H9 (cell line): ENCODE data around the gene RAD1. TPM values are rescaled to one million over a fixed set of nuclear protein-coding genes. Genes with fewer than 3 reads are reported as not detected.

Experiments used
- DNase-seq: peaks from one replicate; pipeline ENCODE4 v3.0.0-alpha.2; 2017
- H2AFZ ChIP-seq: one replicate; pipeline ENCODE4 v1.6.1; 2013; ENCODE audit warnings: mild to moderate bottlenecking, low read length, control low read depth, moderate library complexity
- H2AK5ac ChIP-seq: 2 replicates; pipeline ENCODE4 v1.6.1; 2013; ENCODE audit warnings: low read length, control low read depth, mixed read lengths; ENCODE audit not compliant: insufficient read length
- H2BK120ac ChIP-seq: one replicate; pipeline ENCODE4 v1.6.1; 2013; ENCODE audit warnings: low read depth, mild to moderate bottlenecking, low read length, control low read depth, inconsistent platforms; ENCODE audit not compliant: poor library complexity, severe bottlenecking
- H2BK12ac ChIP-seq: 2 replicates; pipeline ENCODE4 v1.6.1; 2013; ENCODE audit warnings: low read length, control low read depth, mixed read lengths, low read depth; ENCODE audit not compliant: insufficient read length
- H2BK15ac ChIP-seq: 2 replicates; pipeline ENCODE4 v1.6.1; 2013; ENCODE audit warnings: low read depth, low read length, control low read depth
- H2BK20ac ChIP-seq: one replicate; pipeline ENCODE4 v1.6.1; 2013; ENCODE audit warnings: low read depth, mild to moderate bottlenecking, low read length, control low read depth, inconsistent platforms; ENCODE audit not compliant: poor library complexity, severe bottlenecking
- H2BK5ac ChIP-seq: 2 replicates; pipeline ENCODE4 v1.6.1; 2013; ENCODE audit warnings: low read length, control low read depth, mixed read lengths; ENCODE audit not compliant: insufficient read length
- H3K14ac ChIP-seq: 2 replicates; pipeline ENCODE4 v1.6.1; 2013; ENCODE audit warnings: low read length, control low read depth; ENCODE audit not compliant: insufficient read depth
- H3K18ac ChIP-seq: 2 replicates; pipeline ENCODE4 v1.6.1; 2013; ENCODE audit warnings: low read depth, mild to moderate bottlenecking, mixed read lengths, low read length, control low read depth; ENCODE audit not compliant: insufficient read length
- H3K23ac ChIP-seq: 2 replicates; pipeline ENCODE4 v1.6.1; 2013; ENCODE audit warnings: low read length, control low read depth, mixed read lengths, low read depth; ENCODE audit not compliant: insufficient read length
- H3K23me2 ChIP-seq: 2 replicates; pipeline ENCODE4 v1.6.1; 2013; ENCODE audit warnings: low read depth, mild to moderate bottlenecking, mixed read lengths, low read length, control low read depth; ENCODE audit not compliant: insufficient read length, poor library complexity, severe bottlenecking
- H3K27ac ChIP-seq: 2 replicates; pipeline ENCODE4 v1.5.1; 2013; ENCODE audit warnings: low read length, control low read depth, mixed read lengths, low read depth; ENCODE audit not compliant: insufficient read length
- H3K27me3 ChIP-seq: 2 replicates; pipeline ENCODE4 v1.6.1; 2013; ENCODE audit warnings: low read length, control low read depth, inconsistent platforms; ENCODE audit not compliant: insufficient read depth
- H3K4ac ChIP-seq: 2 replicates; pipeline ENCODE4 v1.6.1; 2013; ENCODE audit warnings: low read depth, mild to moderate bottlenecking, control low read depth, inconsistent platforms, low read length, moderate library complexity
- H3K4me1 ChIP-seq: 2 replicates; pipeline ENCODE4 v1.6.1; 2013; ENCODE audit warnings: low read length, control low read depth, inconsistent platforms; ENCODE audit not compliant: insufficient read depth
- H3K4me2 ChIP-seq: 2 replicates; pipeline ENCODE4 v1.6.1; 2013; ENCODE audit warnings: low read length, control low read depth, mixed read lengths; ENCODE audit not compliant: insufficient read length, insufficient read depth
- H3K56ac ChIP-seq: 2 replicates; pipeline ENCODE4 v1.6.1; 2013; ENCODE audit warnings: low read depth, mild to moderate bottlenecking, mixed read lengths, low read length, control low read depth; ENCODE audit not compliant: insufficient read length
- H3K79me1 ChIP-seq: 2 replicates; pipeline ENCODE4 v1.6.1; 2013; ENCODE audit warnings: low read depth, mild to moderate bottlenecking, moderate library complexity, low read length, control low read depth, inconsistent platforms; ENCODE audit not compliant: insufficient read depth, poor library complexity, severe bottlenecking
- H3K79me2 ChIP-seq: 2 replicates; pipeline ENCODE4 v1.6.1; 2013; ENCODE audit warnings: low read length, control low read depth, inconsistent platforms; ENCODE audit not compliant: insufficient read depth
- H3K9ac ChIP-seq: 2 replicates; pipeline ENCODE4 v1.6.1; 2013; ENCODE audit warnings: low read length, control low read depth, mixed read lengths; ENCODE audit not compliant: insufficient read length; ENCODE audit errors: extremely low read depth
- H3K9me3 ChIP-seq: one replicate; pipeline ENCODE4 v1.6.1; 2013; ENCODE audit warnings: low read depth, low read length, inconsistent platforms; ENCODE audit not compliant: control insufficient read depth
- H3T11ph ChIP-seq: one replicate; pipeline ENCODE4 v1.6.1; 2013; ENCODE audit warnings: mild to moderate bottlenecking, low read length, control low read depth, inconsistent platforms
- H4K20me1 ChIP-seq: one replicate; pipeline ENCODE4 v1.6.1; 2013; ENCODE audit not compliant: control insufficient read depth, insufficient read length, insufficient read depth
- H4K5ac ChIP-seq: 2 replicates; pipeline ENCODE4 v1.6.1; 2013; ENCODE audit warnings: low read depth, mild to moderate bottlenecking, mixed read lengths, low read length, control low read depth; ENCODE audit not compliant: insufficient read length
- H4K8ac ChIP-seq: replicated peaks from 2 replicates; pipeline ENCODE4 v1.6.1; 2013; ENCODE audit warnings: low read length, control low read depth, mixed read lengths, low read depth; ENCODE audit not compliant: insufficient read length
- H4K91ac ChIP-seq: 2 replicates; pipeline ENCODE4 v1.6.1; 2013; ENCODE audit warnings: low read depth, mild to moderate bottlenecking, moderate library complexity, mixed read lengths, low read length, control low read depth; ENCODE audit not compliant: insufficient read length
- H3K27ac Mint-ChIP-seq, 3 experiments: 2 replicates in 2 of 3; 3 replicates in 1 of 3; pipeline ENCODE4 v1.8.0; 2020 to 2021; ENCODE audit warnings: mixed read lengths in 3 of 3, mild to moderate bottlenecking in 1 of 3, moderate library complexity in 1 of 3
- H3K27me3 Mint-ChIP-seq: 2 replicates; pipeline ENCODE4 v1.8.0; 2021; ENCODE audit warnings: low read depth, mild to moderate bottlenecking, moderate library complexity, mixed read lengths
- H3K36me3 Mint-ChIP-seq, 3 experiments: 2 replicates in 2 of 3; 3 replicates in 1 of 3; pipeline ENCODE4 v1.8.0; 2020 to 2021; ENCODE audit warnings: low read depth in 3 of 3, mixed read lengths in 3 of 3; ENCODE audit not compliant: insufficient read depth in 1 of 3
- H3K4me1 Mint-ChIP-seq, 2 experiments: 2 replicates each; pipeline ENCODE4 v1.8.0; 2020; ENCODE audit warnings: mixed read lengths in 2 of 2
- H3K4me3 Mint-ChIP-seq, 2 experiments: 2 replicates in 1 of 2; 3 replicates in 1 of 2; pipeline ENCODE4 v1.8.0; 2020 to 2021; ENCODE audit warnings: mild to moderate bottlenecking in 2 of 2, mixed read lengths in 2 of 2, moderate library complexity in 1 of 2
- H3K9me3 Mint-ChIP-seq, 2 experiments: 2 replicates in 1 of 2; 3 replicates in 1 of 2; pipeline ENCODE4 v1.8.0; 2020; ENCODE audit warnings: mild to moderate bottlenecking in 2 of 2, mixed read lengths in 2 of 2, moderate library complexity in 1 of 2
- WGBS: extraction: QIAGEN DNeasy Blood & Tissue Kit; methylation state at CpG from one replicate; pipeline ENCODE4 v1.1.7; 2013; ENCODE audit warnings: missing lambda C conversion rate, low lambda C conversion rate, mixed read lengths; ENCODE audit not compliant: insufficient read length; ENCODE audit errors: extremely low coverage; 5-methylcytosine and 5-hydroxymethylcytosine counted together
- total RNA-seq: library from RNA; stranded (reverse); gene quantifications from 2 replicates; pipeline ENCODE4 v1.2.1, GENCODE V29; 2021
- TF ChIP-seq, protein P1 (sequence below): fragments of 200-600 bp; sonication (generic); conservative IDR thresholded peaks from 3 replicates; pipeline ENCODE4 v1.8.0; 2021; ENCODE audit warnings: antibody characterized with exemption, mild to moderate bottlenecking

The RAD1 gene
- total RNA-seq, 1 experiment from 2014 or later = 39.5 TPM

GRCh38 chr5:34930870-34931269 lies 15.6 kb upstream of the RAD1 start:
- Histone ChIP-seq H3K4me1 (no peaks in the 10 kb centered on the region; the same call in 1 of the 2 replicates), H3K27me3 (no peaks in the 10 kb centered on the region), H3K23me2 (peaks cover 6% of the 10 kb centered on the region), H4K91ac (no peak overlapping the region), H2AK5ac (no peak overlapping the region), H3K9me3 (no peaks in the 10 kb centered on the region), H3K4ac (no peak overlapping the region), H2BK20ac (no peak overlapping the region), H2BK5ac (no peak overlapping the region), H4K20me1 (no peaks in the 10 kb centered on the region), H3K79me1 (peaks cover 10% of the 10 kb centered on the region), H2BK15ac (no peak overlapping the region), H3T11ph (no peak overlapping the region), H3K18ac (no peak overlapping the region), H3K23ac (no peak overlapping the region), H3K14ac (no peak overlapping the region), H4K8ac (no peak overlapping the region), H3K4me2 (peak overlapping the region; percentile 67), H2BK120ac (no peak overlapping the region), H4K5ac (no peak overlapping the region), H2BK12ac (no peak overlapping the region), H2AFZ (no peak overlapping the region), H3K79me2 (peaks cover 10% of the 10 kb centered on the region; the same call in 1 of the 2 replicates), H3K56ac (no peak overlapping the region), H3K9ac (peak overlapping the region; percentile 82), H3K27ac (no peak overlapping the region)
- Mint-ChIP-seq H3K36me3 (peaks cover 6 to 39% (median 29%) of the 10 kb centered on the region in 3 experiments), H3K4me1 (peaks cover 17 to 20% of the 10 kb centered on the region in 2 experiments), H3K27ac (0 out of 7 replicates have a peak overlapping the region, but pooled peaks of 1 of the 3 experiments have one; percentile 1), H3K27me3 (no peaks in the 10 kb centered on the region), H3K4me3 (peak overlapping the region; percentile 98 to 99), H3K9me3 (no peaks in the 10 kb centered on the region; a peak in 1 of 5 replicates)
- TF ChIP-seq, protein P1, sequence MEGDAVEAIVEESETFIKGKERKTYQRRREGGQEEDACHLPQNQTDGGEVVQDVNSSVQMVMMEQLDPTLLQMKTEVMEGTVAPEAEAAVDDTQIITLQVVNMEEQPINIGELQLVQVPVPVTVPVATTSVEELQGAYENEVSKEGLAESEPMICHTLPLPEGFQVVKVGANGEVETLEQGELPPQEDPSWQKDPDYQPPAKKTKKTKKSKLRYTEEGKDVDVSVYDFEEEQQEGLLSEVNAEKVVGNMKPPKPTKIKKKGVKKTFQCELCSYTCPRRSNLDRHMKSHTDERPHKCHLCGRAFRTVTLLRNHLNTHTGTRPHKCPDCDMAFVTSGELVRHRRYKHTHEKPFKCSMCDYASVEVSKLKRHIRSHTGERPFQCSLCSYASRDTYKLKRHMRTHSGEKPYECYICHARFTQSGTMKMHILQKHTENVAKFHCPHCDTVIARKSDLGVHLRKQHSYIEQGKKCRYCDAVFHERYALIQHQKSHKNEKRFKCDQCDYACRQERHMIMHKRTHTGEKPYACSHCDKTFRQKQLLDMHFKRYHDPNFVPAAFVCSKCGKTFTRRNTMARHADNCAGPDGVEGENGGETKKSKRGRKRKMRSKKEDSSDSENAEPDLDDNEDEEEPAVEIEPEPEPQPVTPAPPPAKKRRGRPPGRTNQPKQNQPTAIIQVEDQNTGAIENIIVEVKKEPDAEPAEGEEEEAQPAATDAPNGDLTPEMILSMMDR = no peak
- WGBS = no CpG with 5 or more reads among the region's 4 CpGs
- no peak for DNase-seq
